Measurements from ENCODE around the gene GAB2.

Gene GAB2

GRCh38 chr11:78189174-78189724 lies 228.4 kb downstream of the GAB2 start:
- TF ChIP-seq SIN3A (IDR thresholded peaks at IDR 0.05; ENCODE audit: borderline replicate concordance, insufficient read depth, low read length) (no peak), REST (IDR thresholded peaks at IDR 0.05; ENCODE audit: insufficient read depth in 1 of 2, low read depth in 2 of 2, low read length in 2 of 2) (0 out of 4 replicates have a peak, but pooled peaks of 1 of the 2 experiments have one; percentile 5)

- TF ChIP-seq REST (IDR thresholded peaks at IDR 0.05; ENCODE audit: insufficient read depth in 1 of 2, low read depth in 2 of 2, low read length in 2 of 2) (0 out of 4 replicates have a peak, but pooled peaks of 1 of the 2 experiments have one; percentile 13), FOXP2 (optimal IDR thresholded peaks at IDR 0.05; ENCODE audit: borderline replicate concordance, extremely low read depth, extremely low read length, insufficient read depth) (peak; percentile 91), TAF1 (IDR thresholded peaks at IDR 0.05; ENCODE audit: borderline replicate concordance, insufficient read depth, low read length) (no peak; the same call in 1 of the 2 replicates), SIN3A (IDR thresholded peaks at IDR 0.05; ENCODE audit: borderline replicate concordance, insufficient read depth, low read length) (peak; percentile 62; the same call in 1 of the 2 replicates), POLR2AphosphoS5 (IDR thresholded peaks at IDR 0.05; ENCODE audit: low read depth, low read length) (peak; percentile 87)
Measured at GRCh38 chr11:78188286-78189173, 229.1 kb downstream of the GAB2 start, which contains the start of the genes KCTD21 and USP35. Gene KCTD21, minus strand, starts transcription at chr11:78188626. Its CDS starts 14,072 bp downstream, at chr11:78174554. Gene USP35, plus strand, starts transcription at chr11:78188919. Its CDS starts 7,327 bp downstream, at chr11:78196246.

GRCh38 chr11:78187366-78188285 lies 230.0 kb downstream of the GAB2 start:
- no peak for TF ChIP-seq REST (IDR thresholded peaks at IDR 0.05; ENCODE audit: insufficient read depth in 1 of 2, low read depth in 2 of 2, low read length in 2 of 2)
- no peak for TF ChIP-seq TAF1 (IDR thresholded peaks at IDR 0.05; ENCODE audit: borderline replicate concordance, insufficient read depth, low read length)
- TF ChIP-seq SIN3A (IDR thresholded peaks at IDR 0.05; ENCODE audit: borderline replicate concordance, insufficient read depth, low read length), result 0 out of 2 replicates have a peak, but pooled peaks have one; percentile 4

GRCh38 chr11:78181185-78181584 lies 236.4 kb downstream of the GAB2 start:
- TF ChIP-seq POLR2AphosphoS5 (IDR thresholded peaks at IDR 0.05; ENCODE audit: low read depth, low read length) (no peak), FOXP2 (optimal IDR thresholded peaks at IDR 0.05; ENCODE audit: borderline replicate concordance, extremely low read depth, extremely low read length, insufficient read depth) (no peak), SIN3A (IDR thresholded peaks at IDR 0.05; ENCODE audit: borderline replicate concordance, insufficient read depth, low read length) (no peak), REST (IDR thresholded peaks at IDR 0.05; ENCODE audit: insufficient read depth in 1 of 2, low read depth in 2 of 2, low read length in 2 of 2) (no peak), TAF1 (IDR thresholded peaks at IDR 0.05; ENCODE audit: borderline replicate concordance, insufficient read depth, low read length) (no peak)
